Measurements from ENCODE around the gene PDZK1IP1. TPM values are rescaled to one million over a fixed set of nuclear protein-coding genes. Genes with fewer than 3 reads are reported as not detected.

The PDZK1IP1 gene
- total and polyA plus RNA-seq, 11 donors, result 0.56 to 7.1 TPM; not detected in 9

DNA sequence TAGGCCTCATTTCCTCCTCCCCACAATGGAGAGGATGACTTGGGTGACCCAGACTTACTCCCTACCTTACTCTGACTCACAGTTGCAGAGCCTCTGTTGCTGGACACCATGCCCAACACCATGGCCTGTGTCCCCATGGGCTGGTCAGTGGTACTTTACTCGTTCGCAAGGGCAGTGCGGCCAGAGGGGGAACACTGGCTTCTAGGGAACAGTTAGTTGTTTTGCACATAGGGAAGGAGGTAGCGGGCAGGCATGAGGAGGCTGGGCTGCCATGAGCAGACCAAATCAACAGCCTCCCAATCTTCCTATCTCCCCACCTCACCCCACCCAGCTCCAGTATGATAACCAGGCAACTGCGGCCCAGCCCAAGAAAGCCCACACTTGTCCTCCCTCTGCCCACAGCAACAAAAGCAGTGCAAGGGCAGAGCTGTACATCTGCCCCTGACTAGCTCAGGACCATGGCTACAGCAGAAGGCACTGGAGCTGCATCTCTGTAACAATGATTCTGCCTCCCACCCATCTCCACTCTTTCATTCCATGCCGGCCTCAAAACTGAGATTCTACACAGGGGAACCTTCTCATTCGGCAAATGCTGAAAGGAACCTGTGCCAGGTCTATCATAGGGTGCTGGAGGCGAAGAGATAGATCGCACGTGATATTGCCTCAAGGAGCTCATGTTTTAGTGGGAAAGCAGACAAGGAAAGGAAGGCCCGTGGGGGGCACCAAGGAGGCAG, 23.6 kb upstream of the PDZK1IP1 start:
- no peak for DNase-seq
- WGBS, 4 donors, result 68 to 96% (median 85%) methylated on average over 6 to 11 of the region's 11 CpGs
- ATAC-seq, result no peak
- intact Hi-C loops (cut with DNase I), result no loop called here
- no peaks in the 10 kb centered on the region for H3K9me3 ChIP-seq
- no peaks in the 10 kb centered on the region for H3K36me3 ChIP-seq
- peaks cover 0 to 22% (median 8%) of the 10 kb centered on the region in 12 donors for H3K4me1 ChIP-seq
- peak overlapping the region in 5 of 12 donors; percentile 60 to 88 (median 76) for H3K27ac ChIP-seq
- no peak overlapping the region for H3K4me3 ChIP-seq
- H3K27me3 ChIP-seq, result peaks cover 0 to 13% (median 4%) of the 10 kb centered on the region in 9 donors
- TF ChIP-seq, protein P1, sequence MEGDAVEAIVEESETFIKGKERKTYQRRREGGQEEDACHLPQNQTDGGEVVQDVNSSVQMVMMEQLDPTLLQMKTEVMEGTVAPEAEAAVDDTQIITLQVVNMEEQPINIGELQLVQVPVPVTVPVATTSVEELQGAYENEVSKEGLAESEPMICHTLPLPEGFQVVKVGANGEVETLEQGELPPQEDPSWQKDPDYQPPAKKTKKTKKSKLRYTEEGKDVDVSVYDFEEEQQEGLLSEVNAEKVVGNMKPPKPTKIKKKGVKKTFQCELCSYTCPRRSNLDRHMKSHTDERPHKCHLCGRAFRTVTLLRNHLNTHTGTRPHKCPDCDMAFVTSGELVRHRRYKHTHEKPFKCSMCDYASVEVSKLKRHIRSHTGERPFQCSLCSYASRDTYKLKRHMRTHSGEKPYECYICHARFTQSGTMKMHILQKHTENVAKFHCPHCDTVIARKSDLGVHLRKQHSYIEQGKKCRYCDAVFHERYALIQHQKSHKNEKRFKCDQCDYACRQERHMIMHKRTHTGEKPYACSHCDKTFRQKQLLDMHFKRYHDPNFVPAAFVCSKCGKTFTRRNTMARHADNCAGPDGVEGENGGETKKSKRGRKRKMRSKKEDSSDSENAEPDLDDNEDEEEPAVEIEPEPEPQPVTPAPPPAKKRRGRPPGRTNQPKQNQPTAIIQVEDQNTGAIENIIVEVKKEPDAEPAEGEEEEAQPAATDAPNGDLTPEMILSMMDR (IDR thresholded peaks at IDR 0.05), result no peak
- TF ChIP-seq POLR2A (IDR thresholded peaks at IDR 0.05), result no peak

- no peak for TF ChIP-seq POLR2A (IDR thresholded peaks at IDR 0.05)
- TF ChIP-seq, protein P1 (IDR thresholded peaks at IDR 0.05), result no peak
- Histone ChIP-seq H3K27ac (peak overlapping the region in 11 of 12 donors; percentile 50 to 88 (median 74)), H3K9me3 (no peaks in the 10 kb centered on the region), H3K27me3 (peaks cover 0 to 18% (median 4%) of the 10 kb centered on the region in 9 donors), H3K4me3 (no peak overlapping the region), H3K4me1 (peaks cover 0 to 22% (median 8%) of the 10 kb centered on the region in 12 donors), H3K36me3 (no peaks in the 10 kb centered on the region)
- ATAC-seq (no peak), DNase-seq (no peak)
- WGBS, 4 donors, result 81 to 87% (median 86%) methylated on average over 4 of the region's 4 CpGs
- intact Hi-C loops (cut with DNase I), result no loop called here
Measured at GRCh38 chr1:47212636-47213229, 22.9 kb upstream of the PDZK1IP1 start.

DNA sequence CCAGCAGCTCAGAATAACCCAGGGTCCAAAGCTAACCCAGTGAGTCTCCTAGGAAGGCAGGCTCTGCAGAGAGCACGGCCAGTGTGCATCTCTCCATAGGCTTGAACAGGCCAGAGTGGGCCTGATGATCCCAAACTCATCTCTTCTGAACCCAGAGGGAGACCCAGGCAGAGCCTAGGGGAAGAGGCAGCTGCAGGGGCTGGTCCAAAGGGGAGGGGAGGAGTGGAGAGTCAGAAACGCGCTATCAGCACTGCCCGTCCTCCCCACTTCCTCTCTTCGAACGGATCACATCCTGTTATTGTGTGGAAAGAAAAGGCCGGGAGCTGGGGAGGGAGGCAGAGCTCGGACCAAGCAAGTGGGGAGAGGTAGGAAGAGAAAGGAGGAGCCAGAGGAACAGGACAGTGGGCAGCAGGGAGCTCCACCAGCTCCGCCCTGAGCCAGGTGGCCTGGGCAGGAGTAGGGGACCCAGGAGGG, 22.0 kb upstream of the PDZK1IP1 start:
- no peak for TF ChIP-seq POLR2A (IDR thresholded peaks at IDR 0.05)
- TF ChIP-seq, protein P1 (IDR thresholded peaks at IDR 0.05), result no peak
- H3K4me1 ChIP-seq, result peaks cover 0 to 22% (median 8%) of the 10 kb centered on the region in 12 donors
- peak overlapping the region; percentile 38 to 88 (median 72) for H3K27ac ChIP-seq
- ATAC-seq, result peak; percentile 77 to 95 (median 82)
- no peaks in the 10 kb centered on the region for H3K36me3 ChIP-seq
- peak; percentile 53 to 79 (median 70) for DNase-seq
- intact Hi-C loops (cut with DNase I), result no loop called here
- no peaks in the 10 kb centered on the region for H3K9me3 ChIP-seq
- H3K27me3 ChIP-seq, result peaks cover 0 to 18% (median 4%) of the 10 kb centered on the region in 9 donors
- H3K4me3 ChIP-seq, result peak overlapping the region in 4 of 12 donors; percentile 4 to 22 (median 18)
- 31 to 40% (median 33%) methylated on average over 9 of the region's 9 CpGs for WGBS, 4 donors

DNA sequence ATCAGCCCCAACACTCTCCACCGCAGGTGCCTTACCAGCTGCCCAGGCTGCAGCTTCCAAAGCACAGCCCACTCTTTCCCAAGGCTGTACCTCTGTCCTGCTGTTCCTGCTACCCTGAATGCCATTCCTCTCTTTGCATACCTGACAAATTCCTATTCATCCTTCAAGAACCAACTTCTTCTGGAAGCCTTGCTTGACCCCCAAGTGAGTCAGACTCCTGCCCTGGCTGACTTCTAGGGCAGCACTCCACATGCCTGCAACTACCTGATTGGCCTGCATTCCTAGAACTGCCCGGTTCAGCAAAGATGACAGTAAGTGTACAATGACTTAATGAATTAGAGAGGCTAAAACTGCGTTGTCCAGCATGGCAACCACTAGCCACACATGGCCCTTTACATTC, 20.8 kb upstream of the PDZK1IP1 start:
- Histone ChIP-seq H3K4me1 (peaks cover 0 to 22% (median 8%) of the 10 kb centered on the region in 12 donors), H3K9me3 (no peaks in the 10 kb centered on the region), H3K27ac (peak overlapping the region in 1 of 12 donors; percentile 9), H3K36me3 (no peaks in the 10 kb centered on the region), H3K4me3 (no peak overlapping the region), H3K27me3 (peaks cover 0 to 18% (median 4%) of the 10 kb centered on the region in 9 donors)
- 85 to 89% (median 86%) methylated on average over 3 of the region's 3 CpGs for WGBS, 4 donors
- intact Hi-C loops (cut with DNase I), result no loop called here
- no peak for TF ChIP-seq POLR2A (IDR thresholded peaks at IDR 0.05)
- TF ChIP-seq, protein P1 (IDR thresholded peaks at IDR 0.05), result no peak
- no peak for ATAC-seq
- no peak for DNase-seq

Measured in heart left ventricle (tissue), 16 donors.